Body of pancreas (tissue), 4 donors: ENCODE data around the gene PCDHGB7. TPM values are rescaled to one million over a fixed set of nuclear protein-coding genes. Genes with fewer than 3 reads are reported as not detected.

Experiments used
- ATAC-seq: fragments of 150-250 bp; one replicate; pipeline ENCODE4 v1.9.1; 2016
- DNase-seq, 4 donors: peaks; one replicate each; pipeline ENCODE4 v3.0.0-alpha.2; 2019
- H3K27ac ChIP-seq, 4 donors: fragments of 200-600 bp; sonication (generic); 1 replicate in 3 of 4; 2 replicates in 1 of 4; pipeline versions ENCODE4 v1.5.1 to v1.6.1; 2016 to 2019; ENCODE audit warnings: mild to moderate bottlenecking in 1 of 4, mixed read lengths in 1 of 4, moderate library complexity in 1 of 4
- H3K27me3 ChIP-seq, 2 donors: fragments of 200-600 bp; sonication (generic); one replicate each; pipeline ENCODE4 v1.6.0; 2016; ENCODE audit warnings: mild to moderate bottlenecking in 1 of 2
- H3K36me3 ChIP-seq, 2 donors: fragments of 200-600 bp; sonication (generic); replicated peaks in 1 of 2; 2 replicates each; pipeline ENCODE4 v1.5.1; 2016; ENCODE audit warnings: low read depth in 2 of 2; ENCODE audit not compliant: insufficient read depth in 1 of 2
- H3K4me1 ChIP-seq: fragments of 200-600 bp; sonication (generic); one replicate; pipeline ENCODE4 v1.6.0; 2016
- H3K4me3 ChIP-seq, 2 donors: fragments of 200-600 bp; sonication (generic); 1 replicate in 1 of 2; 2 replicates in 1 of 2; pipeline ENCODE4 v1.5.1; 2016 to 2019
- H3K9me3 ChIP-seq, 3 donors: fragments of 200-600 bp; sonication (generic); 1 replicate in 2 of 3; 2 replicates in 1 of 3; pipeline ENCODE4 v1.5.1; 2016
- POLR2A ChIP-seq, 3 donors: fragments of 450-650 bp; IDR thresholded peaks; one replicate each; pipeline ENCODE4 v1.6.1; 2016; ENCODE audit warnings: antibody characterized with exemption in 3 of 3, mild to moderate bottlenecking in 2 of 3
- whole genome bisulfite sequencing, 2 donors: methylation state at CpG; one replicate each; pipeline ENCODE4 v1.1.5; 2017; 5-methylcytosine and 5-hydroxymethylcytosine counted together
- intact Hi-C: fragments of 100-400 bp; cut with DNase I; formaldehyde crosslinking; loops from one replicate; pipeline ENCODE4 v1.15.1; 2023
- total RNA-seq, 2 donors: library from RNA; depleted of rRNA; stranded (reverse); fragments of >200 nt; gene quantifications; one replicate each; pipeline ENCODE4 v1.1.0, GENCODE V29; 2016
- TF ChIP-seq, protein P1 (sequence below), 7 experiments: fragments of 450-650 bp in 4 of 7; fragments of 200-600 bp in 3 of 7; sonication (generic) in 3 of 7; IDR thresholded peaks; one replicate each; pipeline ENCODE4 v1.5.1; 2016 to 2019; ENCODE audit warnings: antibody characterized with exemption in 7 of 7

The PCDHGB7 gene
- total RNA-seq, 2 donors from 2014 or later = 7.0 to 7.9 TPM

DNA sequence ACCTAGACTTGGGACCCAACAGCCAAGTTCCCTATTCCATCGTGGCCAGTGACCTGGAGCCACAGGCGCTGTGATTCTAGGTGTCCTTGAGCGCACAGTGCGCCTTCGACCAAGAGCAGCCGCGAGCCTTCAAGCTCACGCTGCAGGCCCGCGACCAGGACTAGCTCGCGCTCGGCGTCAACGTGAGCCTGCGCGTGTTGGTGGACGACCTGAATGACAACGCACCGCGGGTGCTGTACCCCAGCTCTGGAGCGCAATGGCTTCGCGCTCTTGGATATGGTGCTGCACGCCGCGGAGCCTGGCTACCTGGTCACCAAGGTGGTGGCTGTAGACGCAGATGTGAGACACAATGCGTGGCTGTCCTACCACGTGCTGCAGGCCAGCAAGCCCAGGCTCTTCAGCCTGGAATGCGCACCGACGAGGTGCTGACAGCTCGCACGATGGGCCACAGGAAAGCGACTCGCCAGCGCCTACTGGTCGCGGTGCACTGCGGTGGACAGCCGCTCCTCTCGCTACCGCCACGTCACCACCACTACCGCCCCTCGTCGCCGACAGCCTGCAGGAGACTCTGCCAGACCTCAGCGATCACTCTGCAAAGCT is 24.2 kb downstream of the PCDHGB7 start:
- Histone ChIP-seq H3K36me3 (no peaks in the 10 kb centered on the region), H3K9me3 (peaks cover 0 to 37% (median 0%) of the 10 kb centered on the region in 3 donors), H3K27me3 (no peaks in the 10 kb centered on the region), H3K4me1 (no peaks in the 10 kb centered on the region), H3K4me3 (no peak overlapping the region), H3K27ac (no peak overlapping the region)
- WGBS, 2 donors = 42 to 57% methylated on average over 43 to 50 of the region's 50 CpGs
- ATAC-seq (no peak), DNase-seq (no peak)
- TF ChIP-seq POLR2A (IDR thresholded peaks at IDR 0.05) = no peak
- TF ChIP-seq, protein P1, sequence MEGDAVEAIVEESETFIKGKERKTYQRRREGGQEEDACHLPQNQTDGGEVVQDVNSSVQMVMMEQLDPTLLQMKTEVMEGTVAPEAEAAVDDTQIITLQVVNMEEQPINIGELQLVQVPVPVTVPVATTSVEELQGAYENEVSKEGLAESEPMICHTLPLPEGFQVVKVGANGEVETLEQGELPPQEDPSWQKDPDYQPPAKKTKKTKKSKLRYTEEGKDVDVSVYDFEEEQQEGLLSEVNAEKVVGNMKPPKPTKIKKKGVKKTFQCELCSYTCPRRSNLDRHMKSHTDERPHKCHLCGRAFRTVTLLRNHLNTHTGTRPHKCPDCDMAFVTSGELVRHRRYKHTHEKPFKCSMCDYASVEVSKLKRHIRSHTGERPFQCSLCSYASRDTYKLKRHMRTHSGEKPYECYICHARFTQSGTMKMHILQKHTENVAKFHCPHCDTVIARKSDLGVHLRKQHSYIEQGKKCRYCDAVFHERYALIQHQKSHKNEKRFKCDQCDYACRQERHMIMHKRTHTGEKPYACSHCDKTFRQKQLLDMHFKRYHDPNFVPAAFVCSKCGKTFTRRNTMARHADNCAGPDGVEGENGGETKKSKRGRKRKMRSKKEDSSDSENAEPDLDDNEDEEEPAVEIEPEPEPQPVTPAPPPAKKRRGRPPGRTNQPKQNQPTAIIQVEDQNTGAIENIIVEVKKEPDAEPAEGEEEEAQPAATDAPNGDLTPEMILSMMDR (IDR thresholded peaks at IDR 0.05) = no peak
- intact Hi-C loops = no loop called here

DNA sequence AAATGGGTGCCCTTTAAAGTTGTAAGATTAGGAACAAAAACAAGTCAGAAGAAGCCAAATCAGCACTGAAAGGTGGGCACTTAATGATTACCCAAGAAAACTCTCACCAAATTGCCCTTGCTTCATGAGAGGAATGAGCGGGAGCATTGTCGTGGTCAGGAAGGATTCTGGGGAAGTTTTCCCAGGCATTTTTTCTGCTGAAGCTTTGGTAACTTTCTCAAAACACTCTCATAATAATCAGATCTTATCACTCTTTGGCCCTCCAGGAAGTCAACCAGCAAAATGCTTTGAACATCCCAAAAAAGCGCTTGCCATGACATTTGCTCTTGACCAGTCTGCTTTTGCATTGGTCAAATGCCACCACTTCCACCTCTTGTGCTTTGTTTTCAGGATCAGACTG is 47.9 kb downstream of the PCDHGB7 start:
- intact Hi-C loops = no loop called here
- no peak overlapping the region for H3K4me3 ChIP-seq
- DNase-seq = no peak
- ATAC-seq = no peak
- H3K9me3 ChIP-seq = no peaks in the 10 kb centered on the region
- no peaks in the 10 kb centered on the region for H3K27me3 ChIP-seq
- no peak overlapping the region for H3K27ac ChIP-seq
- 91 to 98% methylated on average over 3 of the region's 3 CpGs for WGBS, 2 donors
- H3K4me1 ChIP-seq = no peaks in the 10 kb centered on the region
- no peaks in the 10 kb centered on the region for H3K36me3 ChIP-seq
- no peak for TF ChIP-seq POLR2A (IDR thresholded peaks at IDR 0.05)
- TF ChIP-seq, protein P1 (IDR thresholded peaks at IDR 0.05) = no peak

Other genes with a start within 250 kb of the PCDHGB7 start
- gene PCDHB7, start 245.0 kb upstream of the PCDHGB7 start, total RNA-seq = under 1 TPM in 1 of 2 donors, not detected in 1; 0.52 TPM
- gene PCDHB8, start 239.9 kb upstream of the PCDHGB7 start, total RNA-seq = under 1 TPM; 0.33 to 0.52 TPM
- 1 to 10 TPM; 2.1 to 4.6 TPM for gene PCDHB16, start 235.3 kb upstream of the PCDHGB7 start, total RNA-seq
- gene PCDHB9, start 230.5 kb upstream of the PCDHGB7 start, total RNA-seq = 10 to 100 TPM in 1 of 2 donors, under 1 TPM in 1; 0.78 to 19.8 TPM
- 1 to 10 TPM; 1.3 to 2.3 TPM for gene PCDHB10, start 225.3 kb upstream of the PCDHGB7 start, total RNA-seq
- gene PCDHB11, start 218.1 kb upstream of the PCDHGB7 start, total RNA-seq = 1 to 10 TPM; 4.4 to 4.9 TPM
- 1 to 10 TPM; 2.0 to 3.4 TPM for gene PCDHB12, start 209.0 kb upstream of the PCDHGB7 start, total RNA-seq
- gene PCDHB13, start 203.8 kb upstream of the PCDHGB7 start, total RNA-seq = 1 to 10 TPM; 6.5 to 7.6 TPM
- 1 to 10 TPM; 3.4 to 7.3 TPM for gene PCDHB14, start 194.3 kb upstream of the PCDHGB7 start, total RNA-seq
- 1 to 10 TPM; 3.1 to 3.6 TPM for gene PCDHB15, start 172.3 kb upstream of the PCDHGB7 start, total RNA-seq
- gene SLC25A2, start 113.6 kb upstream of the PCDHGB7 start, total RNA-seq = not detected
- gene TAF7, start 96.9 kb upstream of the PCDHGB7 start, total RNA-seq = 10 to 100 TPM; 28.7 to 32.2 TPM
- gene PCDHGA1, start 87.2 kb upstream of the PCDHGB7 start, total RNA-seq = under 1 TPM; 0.33 to 0.78 TPM
- gene PCDHGA2, start 78.9 kb upstream of the PCDHGB7 start, total RNA-seq = 1 to 10 TPM; 2.0 to 2.9 TPM
- gene PCDHGA3, start 73.8 kb upstream of the PCDHGB7 start, total RNA-seq = 10 to 100 TPM in 1 of 2 donors, 1 to 10 TPM in 1; 4.2 to 11.2 TPM
- 1 to 10 TPM; 3.9 to 6.9 TPM for gene PCDHGB1, start 67.6 kb upstream of the PCDHGB7 start, total RNA-seq
- gene PCDHGA4, start 62.7 kb upstream of the PCDHGB7 start, total RNA-seq = 10 to 100 TPM in 1 of 2 donors, 1 to 10 TPM in 1; 6.7 to 10.9 TPM
- gene PCDHGB2, start 57.7 kb upstream of the PCDHGB7 start, total RNA-seq = 1 to 10 TPM; 2.3 to 9.3 TPM
- gene PCDHGA5, start 53.5 kb upstream of the PCDHGB7 start, total RNA-seq = 1 to 10 TPM; 5.6 to 6.0 TPM
- gene PCDHGB3, start 47.4 kb upstream of the PCDHGB7 start, total RNA-seq = 10 to 100 TPM in 1 of 2 donors, 1 to 10 TPM in 1; 4.2 to 10.2 TPM
- gene PCDHGA6, start 43.8 kb upstream of the PCDHGB7 start, total RNA-seq = 10 to 100 TPM in 1 of 2 donors, 1 to 10 TPM in 1; 5.2 to 11.2 TPM
- gene PCDHGA7, start 34.9 kb upstream of the PCDHGB7 start, total RNA-seq = 1 to 10 TPM; 5.2 to 7.6 TPM
- 1 to 10 TPM; 3.6 to 4.9 TPM for gene PCDHGB4, start 30.0 kb upstream of the PCDHGB7 start, total RNA-seq
- 10 to 100 TPM in 1 of 2 donors, 1 to 10 TPM in 1; 4.2 to 10.2 TPM for gene PCDHGA8, start 25.0 kb upstream of the PCDHGB7 start, total RNA-seq
- 10 to 100 TPM in 1 of 2 donors, 1 to 10 TPM in 1; 7.8 to 15.2 TPM for gene PCDHGB5, start 19.7 kb upstream of the PCDHGB7 start, total RNA-seq
- gene PCDHGA9, start 14.9 kb upstream of the PCDHGB7 start, total RNA-seq = 1 to 10 TPM; 4.9 to 8.2 TPM
- 1 to 10 TPM; 4.6 to 8.0 TPM for gene PCDHGB6, start 9.7 kb upstream of the PCDHGB7 start, total RNA-seq
- 1 to 10 TPM; 5.3 to 5.4 TPM for gene PCDHGA10, start 4.7 kb upstream of the PCDHGB7 start, total RNA-seq
- 1 to 10 TPM; 4.9 to 6.9 TPM for gene PCDHGA11, start 3.4 kb downstream of the PCDHGB7 start, total RNA-seq
- gene PCDHGA12, start 12.8 kb downstream of the PCDHGB7 start, total RNA-seq = 1 to 10 TPM; 5.3 to 5.4 TPM
- gene PCDHGC3, start 58.3 kb downstream of the PCDHGB7 start, total RNA-seq = 10 to 100 TPM in 1 of 2 donors, 1 to 10 TPM in 1; 9.6 to 16.1 TPM
- 1 to 10 TPM; 1.6 to 2.0 TPM for gene PCDHGC4, start 67.4 kb downstream of the PCDHGB7 start, total RNA-seq
- 1 to 10 TPM; 2.0 to 3.1 TPM for gene PCDHGC5, start 71.4 kb downstream of the PCDHGB7 start, total RNA-seq
- 10 to 100 TPM; 28.3 to 47.0 TPM for gene DIAPH1, start 201.3 kb downstream of the PCDHGB7 start, total RNA-seq
- 10 to 100 TPM; 42.8 to 63.8 TPM for gene HDAC3, start 219.2 kb downstream of the PCDHGB7 start, total RNA-seq
- 1 to 10 TPM; 2.9 to 8.9 TPM for gene RELL2, start 219.3 kb downstream of the PCDHGB7 start, total RNA-seq
- gene FCHSD1, start 233.7 kb downstream of the PCDHGB7 start, total RNA-seq = 10 to 100 TPM; 34.8 to 40.9 TPM